CD4-positive, alpha-beta T cell treated with Interleukin-6 at 100 ng/mL for 8 hours (primary cell): ENCODE results near the gene GCH1.
"Not testable (repeated sequence)": the region's sequence is repeated elsewhere in the genome, so short reads cannot be mapped to it uniquely, and the experiment has no call there.

Source experiments
- DNase-seq: peaks from one replicate; pipeline ENCODE4 v3.0.0-alpha.2; 2020; ENCODE audit warnings: mixed read lengths, low spot score

GCH1 gene

GRCh38 chr14:54902521-54903420 lies at the start of gene GCH1:
GCH1 (minus strand) TSS chr14:54902826; CDS start chr14:54902663, 163 bp downstream.
- DNase-seq = peak; percentile 67

GRCh38 chr14:54947230-54947629 lies 44.6 kb upstream of the GCH1 start:
- no peak for DNase-seq

GRCh38 chr14:54946500-54946899 lies 43.9 kb upstream of the GCH1 start:
- no peak for DNase-seq

GRCh38 chr14:54944737-54945391 lies 42.2 kb upstream of the GCH1 start:
- no peak for DNase-seq

GRCh38 chr14:54942913-54943312 lies 40.3 kb upstream of the GCH1 start:
- DNase-seq = no peak

GRCh38 chr14:54936816-54937215 lies 34.2 kb upstream of the GCH1 start:
- no peak for DNase-seq

GRCh38 chr14:54935958-54936357 lies 33.3 kb upstream of the GCH1 start:
- no peak for DNase-seq

- no peak for DNase-seq
Observed at GRCh38 chr14:54935100-54935499, 32.5 kb upstream of the GCH1 start.

- no peak for DNase-seq
Observed at GRCh38 chr14:54933006-54933405, 30.4 kb upstream of the GCH1 start.

- no peak for DNase-seq
Observed at GRCh38 chr14:54931598-54932340, 29.1 kb upstream of the GCH1 start.

GRCh38 chr14:54931101-54931500 lies 28.5 kb upstream of the GCH1 start:
- DNase-seq = no peak

- DNase-seq = no peak
Observed at GRCh38 chr14:54929556-54929955, 26.9 kb upstream of the GCH1 start.

GRCh38 chr14:54928216-54928615 lies 25.6 kb upstream of the GCH1 start:
- no peak for DNase-seq

- no peak for DNase-seq
Observed at GRCh38 chr14:54927551-54927950, 24.9 kb upstream of the GCH1 start.

- DNase-seq = not testable (repeated sequence)
Observed at GRCh38 chr14:54926570-54926969, 23.9 kb upstream of the GCH1 start.

GRCh38 chr14:54922598-54922997 lies 20.0 kb upstream of the GCH1 start:
- no peak for DNase-seq

- no peak for DNase-seq
Observed at GRCh38 chr14:54920052-54920451, 17.4 kb upstream of the GCH1 start.

GRCh38 chr14:54919330-54919729 lies 16.7 kb upstream of the GCH1 start:
- DNase-seq = no peak

- DNase-seq = no peak
Observed at GRCh38 chr14:54918427-54918826, 15.8 kb upstream of the GCH1 start.

GRCh38 chr14:54916101-54916500 lies 13.5 kb upstream of the GCH1 start:
- DNase-seq = no peak

GRCh38 chr14:54909817-54910558 lies 7.4 kb upstream of the GCH1 start:
- DNase-seq = no peak

GRCh38 chr14:54908973-54909372 lies 6.3 kb upstream of the GCH1 start:
- DNase-seq = not testable (repeated sequence)
